Ovary (tissue), 3 donors: ENCODE data around the gene DNAAF2.
A peak's percentile ranks its signal among the peaks of the same experiment; 100 is the strongest.

Experiments
- CTCF ChIP-seq, 3 donors: fragments of 450-650 bp in 2 of 3; fragments of 200-600 bp in 1 of 3; IDR thresholded peaks; one replicate each; pipeline versions ENCODE4 v1.5.1 to v1.8.0; 2016 to 2022; ENCODE audit warnings: antibody characterized with exemption in 3 of 3, mild to moderate bottlenecking in 1 of 3
- EP300 ChIP-seq: sonication (generic); formaldehyde crosslinking; IDR thresholded peaks from one replicate; pipeline ENCODE4 v1.6.1; 2017; ENCODE audit warnings: antibody characterized with exemption
- POLR2A ChIP-seq: fragments of 450-650 bp; IDR thresholded peaks from one replicate; pipeline ENCODE4 v1.6.1; 2017; ENCODE audit warnings: antibody characterized with exemption, mild to moderate bottlenecking, moderate library complexity
- donor health status: DM: no; HTN: no; CAD: no.

- no peak for TF ChIP-seq CTCF (IDR thresholded peaks at IDR 0.05)
- TF ChIP-seq POLR2A, result peak; percentile 67
- TF ChIP-seq EP300, result no peak
Measured at GRCh38 chr14:49585803-49586672, 49.0 kb downstream of the DNAAF2 start, which contains the start of gene RPS29.
